Mesothelial cell of epicardium (in vitro differentiated cells): ENCODE data around the gene FHL2. TPM values are rescaled to one million over a fixed set of nuclear protein-coding genes. Genes with fewer than 3 reads are reported as not detected.
A peak's percentile ranks its signal among the peaks of the same experiment; 100 is the strongest.

Experiments used
- DNase-seq, 2 experiments: peaks; one replicate each; pipeline ENCODE4 v3.0.0; 2021; ENCODE audit warnings: low spot score in 2 of 2; ENCODE audit not compliant: unreplicated experiment in 2 of 2
- H3K27ac Mint-ChIP-seq: 2 replicates; pipeline ENCODE4 v1.8.0; 2021; ENCODE audit warnings: mixed read lengths
- H3K27me3 Mint-ChIP-seq: 2 replicates; pipeline ENCODE4 v1.8.0; 2021; ENCODE audit warnings: low read depth, mixed read lengths
- H3K36me3 Mint-ChIP-seq: 2 replicates; pipeline ENCODE4 v1.8.0; 2021; ENCODE audit warnings: mixed read lengths
- H3K4me1 Mint-ChIP-seq: 2 replicates; pipeline ENCODE4 v1.8.0; 2021; ENCODE audit warnings: mixed read lengths
- H3K4me3 Mint-ChIP-seq: 2 replicates; pipeline ENCODE4 v1.8.0; 2021; ENCODE audit warnings: mild to moderate bottlenecking, moderate library complexity, mixed read lengths
- H3K9me3 Mint-ChIP-seq: 2 replicates; pipeline ENCODE4 v1.8.0; 2021; ENCODE audit warnings: mixed read lengths
- CTCF ChIP-seq: fragments of 200-600 bp; sonication (generic); IDR thresholded peaks from one replicate; pipeline ENCODE4 v1.5.0; 2021; ENCODE audit warnings: antibody characterized with exemption; ENCODE audit not compliant: unreplicated experiment
- total RNA-seq: library from RNA; stranded (reverse); gene quantifications from 3 replicates; pipeline ENCODE4 v1.2.1, GENCODE V29; 2021

The FHL2 gene
- total RNA-seq, 1 donor from 2014 or later: 37.9 TPM

GRCh38 chr2:105401867-105402266, 3.0 kb upstream of the FHL2 start:
- peaks cover 35% of the 10 kb centered on the region for H3K4me1 Mint-ChIP-seq
- no peak for TF ChIP-seq CTCF
- no peaks in the 10 kb centered on the region for H3K36me3 Mint-ChIP-seq
- no peak overlapping the region for H3K4me3 Mint-ChIP-seq
- no peak for DNase-seq
- no peak overlapping the region for H3K27ac Mint-ChIP-seq
- H3K9me3 Mint-ChIP-seq: no peaks in the 10 kb centered on the region
- no peaks in the 10 kb centered on the region for H3K27me3 Mint-ChIP-seq

- Mint-ChIP-seq H3K9me3 (no peaks in the 10 kb centered on the region), H3K4me3 (peak overlapping the region; percentile 36), H3K27ac (peak overlapping the region; percentile 34), H3K4me1 (peaks cover 44% of the 10 kb centered on the region), H3K27me3 (no peaks in the 10 kb centered on the region), H3K36me3 (peaks cover 6% of the 10 kb centered on the region)
- DNase-seq: no peak
- no peak for TF ChIP-seq CTCF
Measured at GRCh38 chr2:105400138-105400540, 1.3 kb upstream of the FHL2 start.

- no peak for TF ChIP-seq CTCF
- Mint-ChIP-seq H3K4me3 (peak overlapping the region; percentile 52), H3K36me3 (peaks cover 6% of the 10 kb centered on the region), H3K27me3 (no peaks in the 10 kb centered on the region), H3K4me1 (peaks cover 42% of the 10 kb centered on the region), H3K9me3 (no peaks in the 10 kb centered on the region), H3K27ac (peak overlapping the region; percentile 47)
- no peak for DNase-seq
Measured at GRCh38 chr2:105399207-105399861, 483 bp upstream of the FHL2 start.

- Mint-ChIP-seq H3K27ac (peak overlapping the region; percentile 94), H3K36me3 (peaks cover 8% of the 10 kb centered on the region), H3K4me3 (peak overlapping the region; percentile 90), H3K9me3 (no peaks in the 10 kb centered on the region), H3K27me3 (no peaks in the 10 kb centered on the region), H3K4me1 (peaks cover 36% of the 10 kb centered on the region)
- no peak for DNase-seq
- TF ChIP-seq CTCF: no peak
Measured at GRCh38 chr2:105397953-105398335, 907 bp downstream of the FHL2 start.

- TF ChIP-seq CTCF: no peak
- peaks cover 36% of the 10 kb centered on the region for H3K4me1 Mint-ChIP-seq
- H3K9me3 Mint-ChIP-seq: no peaks in the 10 kb centered on the region
- no peaks in the 10 kb centered on the region for H3K27me3 Mint-ChIP-seq
- H3K4me3 Mint-ChIP-seq: peak overlapping the region; percentile 90
- DNase-seq: no peak
- H3K27ac Mint-ChIP-seq: peak overlapping the region; percentile 12
- peaks cover 10% of the 10 kb centered on the region for H3K36me3 Mint-ChIP-seq
Measured at GRCh38 chr2:105397025-105397722, 1.7 kb downstream of the FHL2 start.
